Measurements from ENCODE around the gene PCDHA8. TPM values are rescaled to one million over a fixed set of nuclear protein-coding genes. Genes with fewer than 3 reads are reported as not detected.
"Not testable (repeated sequence)": the region's sequence is repeated elsewhere in the genome, so short reads cannot be mapped to it uniquely, and the experiment has no call there.

The PCDHA8 gene
- total RNA-seq, 1 experiment from 2014 or later = 1.5 TPM

DNA sequence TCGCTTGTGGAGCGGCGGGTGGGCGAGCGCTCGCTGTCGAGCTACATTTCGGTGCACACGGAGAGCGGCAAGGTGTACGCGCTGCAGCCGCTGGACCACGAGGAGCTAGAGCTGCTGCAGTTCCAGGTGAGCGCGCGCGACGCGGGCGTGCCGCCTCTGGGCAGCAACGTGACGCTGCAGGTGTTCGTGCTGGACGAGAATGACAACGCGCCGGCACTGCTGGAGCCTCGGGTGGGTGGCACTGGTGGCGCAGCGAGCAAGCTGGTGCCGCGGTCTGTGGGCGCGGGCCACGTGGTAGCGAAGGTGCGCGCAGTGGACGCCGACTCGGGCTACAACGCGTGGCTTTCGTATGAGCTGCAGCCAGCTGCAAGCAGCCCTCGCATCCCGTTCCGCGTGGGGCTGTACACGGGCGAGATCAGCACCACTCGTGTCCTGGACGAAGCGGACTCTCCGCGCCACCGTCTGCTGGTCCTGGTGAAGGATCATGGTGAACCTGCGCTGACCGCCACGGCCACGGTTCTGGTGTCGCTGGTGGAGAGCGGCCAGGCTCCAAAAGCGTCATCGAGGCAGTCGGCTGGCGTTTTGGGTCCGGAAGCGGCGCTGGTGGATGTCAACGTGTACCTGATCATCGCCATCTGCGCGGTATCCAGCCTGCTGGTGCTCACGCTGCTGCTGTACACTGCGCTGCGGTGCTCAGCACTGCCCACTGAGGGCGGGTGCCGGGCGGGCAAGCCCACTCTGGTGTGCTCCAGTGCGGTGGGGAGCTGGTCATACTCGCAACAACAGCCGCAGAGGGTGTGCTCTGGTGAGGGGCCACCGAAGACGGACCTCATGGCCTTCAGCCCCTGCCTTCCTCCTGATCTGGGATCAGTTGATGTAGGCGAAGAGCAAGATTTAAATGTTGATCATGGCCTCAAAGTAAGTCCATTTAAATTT is 2.1 kb downstream of the PCDHA8 start:
- Histone ChIP-seq H3K4me1 (ENCODE audit: insufficient read depth, low read length, poor library complexity, severe bottlenecking) (no peaks in the 10 kb centered on the region), H3K9me3 (ENCODE audit: low read depth, low read length, poor library complexity, severe bottlenecking) (no peaks in the 10 kb centered on the region), H3K27me3 (replicated peaks; ENCODE audit: insufficient read depth, low read depth, low read length, poor library complexity) (no peaks in the 10 kb centered on the region), H3K4me3 (ENCODE audit: low read depth, low read length, poor library complexity, severe bottlenecking) (no peak overlapping the region), H3K36me3 (ENCODE audit: insufficient read depth, low read length, poor library complexity, severe bottlenecking) (no peaks in the 10 kb centered on the region), H3K27ac (ENCODE audit: low read depth, low read length, poor library complexity, severe bottlenecking) (no peak overlapping the region)
- no TSS peak for BruUV-seq (replicated peaks)
- POLR2A ChIA-PET (ENCODE audit: low non-redundant PET) = no interaction called here
- intact Hi-C loops (cut with micrococcal nuclease; ENCODE audit: unreplicated experiment) = no loop called here
- CTCF ChIA-PET = no interaction called here
- no peak for DNase-seq (ENCODE audit: low spot score)
- TF ChIP-seq, protein P1, sequence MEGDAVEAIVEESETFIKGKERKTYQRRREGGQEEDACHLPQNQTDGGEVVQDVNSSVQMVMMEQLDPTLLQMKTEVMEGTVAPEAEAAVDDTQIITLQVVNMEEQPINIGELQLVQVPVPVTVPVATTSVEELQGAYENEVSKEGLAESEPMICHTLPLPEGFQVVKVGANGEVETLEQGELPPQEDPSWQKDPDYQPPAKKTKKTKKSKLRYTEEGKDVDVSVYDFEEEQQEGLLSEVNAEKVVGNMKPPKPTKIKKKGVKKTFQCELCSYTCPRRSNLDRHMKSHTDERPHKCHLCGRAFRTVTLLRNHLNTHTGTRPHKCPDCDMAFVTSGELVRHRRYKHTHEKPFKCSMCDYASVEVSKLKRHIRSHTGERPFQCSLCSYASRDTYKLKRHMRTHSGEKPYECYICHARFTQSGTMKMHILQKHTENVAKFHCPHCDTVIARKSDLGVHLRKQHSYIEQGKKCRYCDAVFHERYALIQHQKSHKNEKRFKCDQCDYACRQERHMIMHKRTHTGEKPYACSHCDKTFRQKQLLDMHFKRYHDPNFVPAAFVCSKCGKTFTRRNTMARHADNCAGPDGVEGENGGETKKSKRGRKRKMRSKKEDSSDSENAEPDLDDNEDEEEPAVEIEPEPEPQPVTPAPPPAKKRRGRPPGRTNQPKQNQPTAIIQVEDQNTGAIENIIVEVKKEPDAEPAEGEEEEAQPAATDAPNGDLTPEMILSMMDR (conservative IDR thresholded peaks at IDR 0.05; ENCODE audit: low read depth, low read length) = no peak
- TF ChIP-seq EZH2 (IDR thresholded peaks at IDR 0.05; ENCODE audit: borderline replicate concordance, low read depth, low read length, poor library complexity, severe bottlenecking) = no peak

DNA sequence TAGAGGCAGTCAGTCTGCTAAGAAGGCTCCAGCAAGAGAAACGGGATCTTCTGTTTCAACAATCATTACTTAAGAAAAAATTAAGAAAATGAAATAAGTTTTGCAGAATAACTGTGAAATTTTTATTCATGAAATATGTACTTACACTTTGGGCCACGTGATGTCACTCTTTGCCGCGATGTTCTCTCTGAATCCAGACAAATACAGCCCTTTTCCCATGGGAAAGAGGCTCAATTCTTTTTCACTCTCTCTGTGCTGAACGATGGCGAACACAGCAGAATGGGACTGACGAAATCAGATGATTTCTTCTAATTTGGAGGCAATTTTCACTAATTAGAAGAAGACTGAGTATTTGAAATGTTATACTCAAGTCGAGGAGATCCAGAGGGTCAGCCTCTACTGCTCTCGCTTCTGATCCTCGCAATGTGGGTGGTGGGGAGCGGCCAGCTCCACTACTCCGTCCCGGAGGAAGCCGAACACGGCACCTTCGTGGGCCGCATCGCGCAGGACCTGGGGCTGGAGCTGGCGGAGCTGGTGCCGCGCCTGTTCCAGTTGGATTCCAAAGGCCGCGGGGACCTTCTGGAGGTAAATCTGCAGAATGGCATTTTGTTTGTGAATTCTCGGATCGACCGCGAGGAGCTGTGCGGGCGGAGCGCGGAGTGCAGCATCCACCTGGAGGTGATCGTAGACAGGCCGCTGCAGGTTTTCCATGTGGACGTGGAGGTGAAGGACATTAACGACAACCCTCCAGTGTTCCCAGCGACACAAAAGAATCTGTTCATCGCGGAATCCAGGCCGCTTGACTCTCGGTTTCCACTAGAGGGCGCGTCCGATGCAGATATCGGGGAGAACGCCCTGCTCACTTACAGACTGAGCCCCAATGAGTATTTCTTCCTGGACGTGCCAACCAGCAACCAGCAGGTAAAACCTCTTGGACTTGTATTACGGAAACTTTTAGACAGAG is 7.4 kb downstream of the PCDHA8 start, which contains the start of gene PCDHA9:
Gene PCDHA9 (plus strand): TSS at position 244 of the 964 bp plus-strand sequence. CDS start 114 bp downstream, at position 358.
- POLR2A ChIA-PET (ENCODE audit: low non-redundant PET); H3K27me3 ChIP-seq (replicated peaks; ENCODE audit: insufficient read depth, low read depth, low read length, poor library complexity); H3K4me3 ChIP-seq (ENCODE audit: low read depth, low read length, poor library complexity, severe bottlenecking); H3K27ac ChIP-seq (ENCODE audit: low read depth, low read length, poor library complexity, severe bottlenecking); CTCF ChIA-PET; H3K9me3 ChIP-seq (ENCODE audit: low read depth, low read length, poor library complexity, severe bottlenecking); intact Hi-C loops (cut with micrococcal nuclease; ENCODE audit: unreplicated experiment); H3K4me1 ChIP-seq (ENCODE audit: insufficient read depth, low read length, poor library complexity, severe bottlenecking); H3K36me3 ChIP-seq (ENCODE audit: insufficient read depth, low read length, poor library complexity, severe bottlenecking); BruUV-seq (replicated peaks): not testable (repeated sequence)
- TF ChIP-seq, protein P1 (conservative IDR thresholded peaks at IDR 0.05; ENCODE audit: low read depth, low read length) = 0 out of 2 replicates have a peak, but pooled peaks have one; percentile 11
- peak; percentile 21 for DNase-seq (ENCODE audit: low spot score)

DNA sequence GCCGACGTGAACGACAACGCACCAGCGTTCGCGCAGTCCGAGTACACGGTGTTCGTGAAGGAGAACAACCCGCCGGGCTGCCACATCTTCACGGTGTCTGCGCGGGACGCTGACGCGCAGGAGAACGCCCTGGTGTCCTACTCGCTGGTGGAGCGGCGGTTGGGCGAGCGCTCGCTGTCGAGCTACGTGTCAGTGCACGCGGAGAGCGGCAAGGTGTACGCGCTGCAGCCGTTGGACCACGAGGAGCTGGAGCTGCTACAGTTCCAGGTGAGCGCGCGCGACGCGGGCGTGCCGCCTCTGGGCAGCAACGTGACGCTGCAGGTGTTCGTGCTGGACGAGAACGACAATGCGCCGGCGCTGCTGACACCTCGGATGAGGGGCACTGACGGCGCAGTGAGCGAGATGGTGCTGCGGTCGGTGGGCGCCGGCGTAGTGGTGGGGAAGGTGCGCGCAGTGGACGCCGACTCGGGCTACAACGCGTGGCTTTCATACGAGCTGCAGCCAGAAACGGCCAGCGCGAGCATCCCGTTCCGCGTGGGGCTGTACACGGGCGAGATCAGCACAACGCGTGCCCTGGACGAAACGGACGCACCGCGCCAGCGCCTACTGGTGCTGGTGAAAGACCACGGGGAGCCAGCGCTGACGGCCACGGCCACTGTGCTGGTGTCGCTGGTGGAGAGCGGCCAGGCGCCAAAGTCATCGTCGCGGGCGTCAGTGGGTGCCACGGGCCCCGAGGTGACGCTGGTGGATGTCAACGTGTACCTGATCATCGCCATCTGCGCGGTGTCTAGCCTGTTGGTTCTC is 9.0 kb downstream of the PCDHA8 start:
- H3K4me3 ChIP-seq (ENCODE audit: low read depth, low read length, poor library complexity, severe bottlenecking); CTCF ChIA-PET; H3K27ac ChIP-seq (ENCODE audit: low read depth, low read length, poor library complexity, severe bottlenecking); H3K4me1 ChIP-seq (ENCODE audit: insufficient read depth, low read length, poor library complexity, severe bottlenecking); H3K36me3 ChIP-seq (ENCODE audit: insufficient read depth, low read length, poor library complexity, severe bottlenecking); H3K27me3 ChIP-seq (replicated peaks; ENCODE audit: insufficient read depth, low read depth, low read length, poor library complexity); DNase-seq (ENCODE audit: low spot score); H3K9me3 ChIP-seq (ENCODE audit: low read depth, low read length, poor library complexity, severe bottlenecking); intact Hi-C loops (cut with micrococcal nuclease; ENCODE audit: unreplicated experiment); POLR2A ChIA-PET (ENCODE audit: low non-redundant PET); BruUV-seq (replicated peaks): not testable (repeated sequence)
